SU-DHL-6 (cell line): Measurements from ENCODE around the gene COL7A1.

ENCODE experiments used
- CTCF ChIP-seq: fragments of 200-600 bp; sonication (generic); IDR thresholded peaks from one replicate; pipeline ENCODE4 v1.5.1; 2017; ENCODE audit warnings: antibody characterized with exemption, mild to moderate bottlenecking, low read length, moderate library complexity; ENCODE audit not compliant: insufficient read depth, poor library complexity, severe bottlenecking
- EZH2phosphoT487 ChIP-seq: fragments of 200-600 bp; sonication (generic), shearing (Covaris generic); conservative IDR thresholded peaks from 2 replicates; pipeline ENCODE4 v1.6.1; 2018; ENCODE audit warnings: mild to moderate bottlenecking, antibody characterized with exemption, low read length, moderate library complexity, mixed read lengths

- TF ChIP-seq CTCF (peak; percentile 58), EZH2phosphoT487 (no peak)
These were observed 40.3 kb upstream of the COL7A1 start, which contains the start of gene SLC26A6 for GRCh38 chr3:48635222-48636021.
